G401 (cell line): ENCODE data around the gene SLC33A1. TPM values are rescaled to one million over a fixed set of nuclear protein-coding genes. Genes with fewer than 3 reads are reported as not detected.

Experiments
- DNase-seq: peaks from one replicate; pipeline ENCODE4 v3.0.0-alpha.2; 2015; ENCODE audit warnings: low spot score
- in situ Hi-C: cut with HindIII; loops from 2 replicates; pipeline ENCODE4 v1.10.0; 2016; ENCODE audit warnings: low sequenced_read_pairs, mixed read lengths
- total RNA-seq: library from RNA; depleted of rRNA; stranded (reverse); fragments of >200 nt; shearing (Covaris generic); gene quantifications from 2 replicates; pipeline ENCODE4 v1.2.3, GENCODE V29; 2014; rRNA removed

SLC33A1 gene
- total RNA-seq, 1 experiment from 2014 or later: 19.7 TPM

- in situ Hi-C loops: no loop called here
- DNase-seq: peak; percentile 77
Observed at GRCh38 chr3:155805802-155806618, 48.2 kb downstream of the SLC33A1 start, which contains the start of gene C3orf33. TSS of gene C3orf33 (minus strand) at chr3:155806278. CDS start at chr3:155806252, 26 bp downstream.

DNA sequence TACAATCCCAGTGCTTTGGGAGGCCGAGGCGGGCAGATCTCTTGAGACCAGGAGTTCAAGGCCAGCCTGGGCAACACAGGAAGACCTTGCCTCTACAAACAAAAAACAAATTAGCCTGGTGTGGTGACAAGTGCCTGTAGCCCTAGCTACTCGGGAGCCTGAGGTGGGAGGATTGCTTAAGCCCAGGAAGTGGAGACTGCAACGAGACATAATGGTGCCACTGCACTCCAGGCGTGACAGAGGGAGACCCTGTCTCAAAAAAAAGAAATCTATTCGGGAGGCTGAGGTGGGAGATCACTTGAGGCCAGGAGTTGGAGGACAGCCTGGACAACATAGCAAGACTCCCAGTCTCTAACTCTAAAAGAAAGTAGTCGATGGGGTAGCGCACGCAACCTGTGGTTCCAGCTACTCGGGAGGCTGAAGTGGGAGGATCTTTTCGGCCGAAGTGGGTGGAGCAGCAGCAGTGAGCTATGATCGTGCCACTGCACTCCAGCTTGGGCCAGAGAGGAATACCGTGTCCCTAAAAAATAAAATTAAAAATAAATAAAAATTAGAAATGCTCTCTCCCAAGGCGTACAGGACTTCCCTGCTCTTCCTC is 48.9 kb downstream of the SLC33A1 start:
- no peak for DNase-seq
- in situ Hi-C loops: no loop called here

GRCh38 chr3:155804323-155804722 is 49.9 kb downstream of the SLC33A1 start:
- DNase-seq: peak; percentile 6
- in situ Hi-C loops: no loop called here

GRCh38 chr3:155792532-155792931 is 61.7 kb downstream of the SLC33A1 start:
- no peak for DNase-seq
- in situ Hi-C loops: no loop called here

- in situ Hi-C loops: no loop called here
- DNase-seq: no peak
Observed at GRCh38 chr3:155791190-155791589, 63.0 kb downstream of the SLC33A1 start.

DNA sequence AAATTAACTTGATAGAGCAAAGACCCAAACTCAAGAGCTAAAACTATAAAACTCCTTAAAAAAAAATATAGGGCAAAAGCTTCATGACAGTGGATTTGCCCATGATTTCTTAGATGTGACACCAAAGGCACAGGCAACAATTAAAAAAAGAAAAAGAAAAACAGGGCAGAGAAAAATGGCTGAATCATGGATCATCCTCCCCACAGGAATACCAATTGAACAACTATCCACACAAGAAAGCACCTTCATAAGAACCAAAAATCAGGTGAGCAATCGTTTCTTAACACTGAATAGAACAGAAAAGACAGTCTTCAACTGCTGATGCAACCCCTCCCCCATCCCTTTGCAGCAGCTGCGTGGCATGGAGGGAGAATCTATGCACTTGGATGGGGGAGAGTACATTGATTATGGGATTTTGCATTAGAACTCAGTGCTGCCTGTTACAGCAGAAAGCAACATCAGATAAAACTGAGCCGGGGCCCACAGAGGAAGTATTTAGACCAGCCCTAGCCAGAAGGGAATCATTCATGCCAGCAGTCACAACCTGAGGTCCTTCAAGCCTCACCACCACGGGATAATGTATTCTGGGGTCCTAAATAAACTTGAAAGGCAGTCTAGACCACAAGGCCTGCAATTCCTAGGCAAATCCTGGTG is 63.8 kb downstream of the SLC33A1 start:
- DNase-seq: no peak
- in situ Hi-C loops: no loop called here

DNA sequence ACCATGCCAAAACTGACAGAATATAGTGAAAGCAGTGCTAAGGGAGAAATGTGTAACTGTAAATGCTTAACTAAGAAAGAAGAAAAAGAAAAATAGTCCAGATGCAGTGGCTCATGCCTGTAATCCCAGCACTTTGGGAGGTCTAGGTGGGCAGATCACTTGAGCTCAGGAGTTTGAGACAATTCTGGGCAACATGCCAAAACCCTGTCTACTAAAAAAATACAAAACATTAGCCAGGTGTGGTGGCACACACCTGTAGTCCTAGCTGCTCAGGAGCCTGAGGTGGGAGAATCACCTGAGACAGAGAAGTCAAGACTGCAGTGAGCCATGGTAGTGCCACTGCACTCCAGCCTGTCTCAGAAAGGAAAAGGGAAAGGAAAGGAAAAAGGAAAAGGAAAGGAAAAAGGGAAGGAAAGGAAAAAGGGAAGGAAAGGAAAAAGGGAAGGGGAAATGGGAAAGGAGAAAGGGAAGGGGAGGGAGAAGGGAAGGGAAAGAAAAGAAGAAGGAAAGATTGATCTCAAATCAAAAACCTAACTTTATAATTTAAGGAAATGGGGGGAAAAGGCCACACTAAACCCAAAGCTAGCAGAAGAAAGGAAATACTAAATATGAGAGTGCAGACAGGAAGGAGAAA is 68.4 kb downstream of the SLC33A1 start:
- no peak for DNase-seq
- in situ Hi-C loops: no loop called here

GRCh38 chr3:155782390-155782953 is 71.8 kb downstream of the SLC33A1 start:
- DNase-seq: no peak
- in situ Hi-C loops: no loop called here

- no peak for DNase-seq
- in situ Hi-C loops: no loop called here
Observed at GRCh38 chr3:155780291-155780690, 73.9 kb downstream of the SLC33A1 start.

GRCh38 chr3:155778462-155778861 is 75.8 kb downstream of the SLC33A1 start:
- DNase-seq: no peak
- in situ Hi-C loops: no loop called here

DNA sequence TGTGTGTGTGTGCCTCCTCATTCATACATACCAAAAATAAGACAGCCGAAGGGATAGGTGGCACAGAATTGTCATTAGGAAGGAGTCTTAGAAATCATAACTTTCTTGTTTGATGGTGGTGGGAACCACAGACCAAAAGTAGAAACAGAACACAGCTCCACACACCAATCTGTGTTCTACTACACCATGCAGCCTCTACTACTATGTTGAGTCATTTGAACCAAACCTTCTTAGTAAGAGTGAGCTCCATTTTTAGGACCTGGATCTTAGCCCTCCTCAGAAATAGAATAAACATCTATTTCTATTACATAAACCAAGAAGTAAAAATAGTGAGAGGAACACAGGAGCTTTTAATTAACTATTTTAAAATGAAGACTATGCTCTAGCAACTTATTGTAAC is 81.4 kb downstream of the SLC33A1 start:
- no peak for DNase-seq
- in situ Hi-C loops: no loop called here

- DNase-seq: no peak
- in situ Hi-C loops: no loop called here
Observed at GRCh38 chr3:155771126-155771525, 83.1 kb downstream of the SLC33A1 start.

Other genes starting within 250 kb of the SLC33A1 start
- gene PLCH1, start 109.4 kb downstream of the SLC33A1 start, total RNA-seq: 12.8 and 14.8 TPM in 2 replicates
- gene C3orf33, start 48.1 kb downstream of the SLC33A1 start, total RNA-seq: 1.6 and 1.8 TPM in 2 replicates
- 23.4 and 35.9 TPM in 2 replicates for gene GMPS, start 16.2 kb upstream of the SLC33A1 start, total RNA-seq